Inflammatory macrophage (primary cell): Measurements from ENCODE around the gene NDUFA3.

Experiments used
- DNase-seq, 2 donors: peaks; one replicate each; pipeline ENCODE4 v3.0.0-alpha.2; 2020 to 2022

The NDUFA3 gene

GRCh38 chr19:54138489-54139256 lies 36.0 kb downstream of the NDUFA3 start:
- DNase-seq: no peak

- DNase-seq: peak in 1 of 2 donors; percentile 23
These were observed 38.7 kb downstream of the NDUFA3 start for GRCh38 chr19:54141356-54141755.

- no peak for DNase-seq
These were observed 39.6 kb downstream of the NDUFA3 start for GRCh38 chr19:54142166-54142780.

GRCh38 chr19:54145541-54146158 lies 43.0 kb downstream of the NDUFA3 start:
- DNase-seq: no peak

- no peak for DNase-seq
These were observed 45.0 kb downstream of the NDUFA3 start for GRCh38 chr19:54147676-54148075.

- DNase-seq: no peak
These were observed 45.5 kb downstream of the NDUFA3 start for GRCh38 chr19:54148158-54148557.

GRCh38 chr19:54149021-54149812 lies 46.6 kb downstream of the NDUFA3 start:
- no peak for DNase-seq

- DNase-seq: no peak
These were observed 48.8 kb downstream of the NDUFA3 start for GRCh38 chr19:54151362-54152035.

- DNase-seq: no peak
These were observed 49.6 kb downstream of the NDUFA3 start for GRCh38 chr19:54152267-54152666.

- DNase-seq: no peak
These were observed 50.3 kb downstream of the NDUFA3 start for GRCh38 chr19:54152878-54153524.

- no peak for DNase-seq
These were observed 51.2 kb downstream of the NDUFA3 start for GRCh38 chr19:54153731-54154326.

- DNase-seq: no peak
These were observed 52.1 kb downstream of the NDUFA3 start for GRCh38 chr19:54154603-54155345.

GRCh38 chr19:54155694-54156093 lies 53.0 kb downstream of the NDUFA3 start:
- no peak for DNase-seq

- no peak for DNase-seq
These were observed 53.8 kb downstream of the NDUFA3 start for GRCh38 chr19:54156490-54156889.

GRCh38 chr19:54156953-54157352 lies 54.3 kb downstream of the NDUFA3 start:
- DNase-seq: no peak
